WTC11 (cell line): Measurements from ENCODE around the gene KRT9. TPM values are rescaled to one million over a fixed set of nuclear protein-coding genes. Genes with fewer than 3 reads are reported as not detected.

Experiments
- ATAC-seq: fragments of 200-7000 bp; cut with Tn5 transposase; 2 replicates; pipeline ENCODE4 v1.10.0; 2021; ENCODE audit warnings: mild to moderate bottlenecking, moderate library complexity
- CTCF ChIA-PET: fragments of 300-600 bp; sonication (Branson Sonifier 250); formaldehyde crosslinking; loops from one replicate; lab custom pipeline; 2021; ENCODE audit warnings: antibody characterized with exemption; lab: Charles Lee
- POLR2A ChIA-PET: fragments of 350-600 bp; sonication (Branson Sonifier 250); formaldehyde crosslinking; loops from one replicate; lab custom pipeline; 2021; ENCODE audit warnings: antibody characterized with exemption; lab: Charles Lee
- DNase-seq: peaks from one replicate; pipeline ENCODE4 v3.0.0; 2021; ENCODE audit warnings: low spot score
- H3K27ac Mint-ChIP-seq: 2 replicates; pipeline ENCODE4 v1.8.0; 2021; ENCODE audit warnings: mixed read lengths
- H3K27me3 Mint-ChIP-seq: 2 replicates; pipeline ENCODE4 v1.8.0; 2021; ENCODE audit warnings: low read depth, mild to moderate bottlenecking, moderate library complexity, mixed read lengths
- H3K36me3 Mint-ChIP-seq: 2 replicates; pipeline ENCODE4 v1.8.0; 2021; ENCODE audit warnings: mixed read lengths
- H3K4me1 Mint-ChIP-seq: 2 replicates; pipeline ENCODE4 v1.8.0; 2022; ENCODE audit warnings: mixed read lengths
- H3K4me3 Mint-ChIP-seq: 2 replicates; pipeline ENCODE4 v1.8.0; 2021; ENCODE audit warnings: mild to moderate bottlenecking, moderate library complexity, mixed read lengths
- H3K9me3 Mint-ChIP-seq: 2 replicates; pipeline ENCODE4 v1.8.0; 2021; ENCODE audit warnings: mixed read lengths
- CREB1 ChIP-seq: sonication (generic); formaldehyde crosslinking; IDR thresholded peaks from 2 replicates; pipeline ENCODE4 v1.8.0; 2023; ENCODE audit warnings: mild to moderate bottlenecking, missing genetic modification reagents
- ETV6 ChIP-seq: sonication (generic); formaldehyde crosslinking; IDR thresholded peaks from 2 replicates; pipeline ENCODE4 v1.8.1; 2022; ENCODE audit warnings: mild to moderate bottlenecking, missing genetic modification reagents
- GABPB1 ChIP-seq: sonication (generic); formaldehyde crosslinking; IDR thresholded peaks from 2 replicates; pipeline ENCODE4 v1.8.1; 2023; ENCODE audit warnings: mild to moderate bottlenecking, missing genetic modification reagents
- HMGA2 ChIP-seq: fragments of 250-450 bp; sonication (Bioruptor Pico); IDR thresholded peaks from 2 replicates; pipeline ENCODE4 v1.4.0; 2021; ENCODE audit warnings: mild to moderate bottlenecking, moderate library complexity
- IRF2 ChIP-seq: sonication (generic); formaldehyde crosslinking; IDR thresholded peaks from 2 replicates; pipeline ENCODE4 v1.8.0; 2022; ENCODE audit warnings: low read depth, missing genetic modification reagents, borderline replicate concordance
- NFE2L1 ChIP-seq: sonication (generic); formaldehyde crosslinking; IDR thresholded peaks from 2 replicates; pipeline ENCODE4 v1.8.1; 2023; ENCODE audit warnings: missing genetic modification reagents
- OVOL2 ChIP-seq: fragments of 250-450 bp; sonication (Bioruptor Pico); IDR thresholded peaks from 2 replicates; pipeline ENCODE4 v1.9.0; 2021; ENCODE audit warnings: mild to moderate bottlenecking, borderline replicate concordance
- RORB ChIP-seq: fragments of 250-450 bp; sonication (Bioruptor Pico); IDR thresholded peaks from 2 replicates; pipeline ENCODE4 v1.9.0; 2021; ENCODE audit warnings: mild to moderate bottlenecking
- SOX15 ChIP-seq: fragments of 250-450 bp; sonication (Bioruptor Pico); IDR thresholded peaks from 2 replicates; pipeline ENCODE4 v1.9.0; 2021; ENCODE audit warnings: mild to moderate bottlenecking
- TEAD1 ChIP-seq: sonication (generic); formaldehyde crosslinking; IDR thresholded peaks from 2 replicates; pipeline ENCODE4 v1.8.0; 2022; ENCODE audit warnings: mild to moderate bottlenecking, missing genetic modification reagents
- TEAD4 ChIP-seq: sonication (generic); formaldehyde crosslinking; IDR thresholded peaks from 2 replicates; pipeline ENCODE4 v1.8.0; 2022; ENCODE audit warnings: mild to moderate bottlenecking, missing genetic modification reagents
- ZBTB21 ChIP-seq: sonication (generic); formaldehyde crosslinking; IDR thresholded peaks from 2 replicates; pipeline ENCODE4 v1.8.1; 2023; ENCODE audit warnings: mild to moderate bottlenecking, missing genetic modification reagents, borderline replicate concordance
- ZNF121 ChIP-seq: sonication (generic); formaldehyde crosslinking; IDR thresholded peaks from 2 replicates; pipeline ENCODE4 v1.8.0; 2023; ENCODE audit warnings: missing genetic modification reagents
- ZNF232 ChIP-seq: sonication (generic); formaldehyde crosslinking; IDR thresholded peaks from 2 replicates; pipeline ENCODE4 v1.8.0; 2022; ENCODE audit warnings: mild to moderate bottlenecking, missing genetic modification reagents
- ZNF317 ChIP-seq: sonication (generic); formaldehyde crosslinking; IDR thresholded peaks from 2 replicates; pipeline ENCODE4 v1.8.1; 2023; ENCODE audit warnings: low read depth, mild to moderate bottlenecking, moderate library complexity, missing genetic modification reagents, borderline replicate concordance
- total RNA-seq: library from RNA; stranded (reverse); gene quantifications from 3 replicates; pipeline ENCODE4 v1.2.3, GENCODE V29; 2021
- TF ChIP-seq, protein P1 (sequence below): sonication (generic); formaldehyde crosslinking; IDR thresholded peaks from 2 replicates; pipeline ENCODE4 v1.8.0; 2022; ENCODE audit warnings: mild to moderate bottlenecking, missing genetic modification reagents
- TF ChIP-seq, protein P2 (sequence below): sonication (generic); formaldehyde crosslinking; IDR thresholded peaks from 2 replicates; pipeline ENCODE4 v1.8.1; 2022; ENCODE audit warnings: missing genetic modification reagents, borderline replicate concordance
- TF ChIP-seq, protein P3 (sequence below): sonication (generic); formaldehyde crosslinking; IDR thresholded peaks from 2 replicates; pipeline ENCODE4 v1.8.1; 2023; ENCODE audit warnings: mild to moderate bottlenecking, moderate library complexity, missing genetic modification reagents
- TF ChIP-seq, protein P4 (sequence below): sonication (generic); formaldehyde crosslinking; conservative IDR thresholded peaks from 2 replicates; pipeline ENCODE4 v1.8.1; 2023; ENCODE audit warnings: mild to moderate bottlenecking, low read depth, missing genetic modification reagents, moderate library complexity
- TF ChIP-seq, protein P5 (sequence below): sonication (generic); formaldehyde crosslinking; IDR thresholded peaks from 2 replicates; pipeline ENCODE4 v1.8.0; 2022; ENCODE audit warnings: mild to moderate bottlenecking, missing genetic modification reagents
- TF ChIP-seq, protein P6 (sequence below): sonication (generic); formaldehyde crosslinking; IDR thresholded peaks from 2 replicates; pipeline ENCODE4 v1.8.1; 2023; ENCODE audit warnings: mild to moderate bottlenecking, missing genetic modification reagents
- TF ChIP-seq, protein P7 (sequence below): sonication (generic); formaldehyde crosslinking; IDR thresholded peaks from 2 replicates; pipeline ENCODE4 v1.8.1; 2023; ENCODE audit warnings: mild to moderate bottlenecking, missing genetic modification reagents
- TF ChIP-seq, protein P8 (sequence below): sonication (generic); formaldehyde crosslinking; IDR thresholded peaks from 2 replicates; pipeline ENCODE4 v1.8.1; 2022; ENCODE audit warnings: low read depth, mild to moderate bottlenecking, moderate library complexity, missing genetic modification reagents, borderline replicate concordance

Gene KRT9
- total RNA-seq, 1 experiment from 2014 or later, result not detected

DNA sequence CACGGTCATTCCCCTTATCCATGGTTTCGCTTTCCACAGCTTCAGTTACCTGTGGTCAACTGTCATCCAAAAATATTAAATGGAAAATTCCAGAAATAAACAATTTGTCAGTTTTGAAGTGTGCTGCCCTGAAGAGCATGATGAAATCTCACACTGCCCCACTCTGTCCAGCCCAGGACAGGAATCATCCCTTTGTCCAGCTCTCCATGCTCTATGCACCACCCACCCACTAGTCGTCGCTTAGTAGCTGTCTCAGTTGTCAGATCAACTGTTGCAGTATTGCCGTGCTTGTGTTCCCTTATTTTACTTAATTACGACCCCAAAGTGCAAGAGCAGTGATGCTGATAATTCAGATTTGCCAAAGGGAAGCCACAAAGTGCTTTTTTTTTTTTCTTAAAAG is 10.3 kb downstream of the KRT9 start:
- no peaks in the 10 kb centered on the region for H3K36me3 Mint-ChIP-seq
- CTCF ChIA-PET, result interaction anchor here (0.6 to 7.0 kb wide), 4 partner anchors 12 to 104 kb away, joined by 3 to 77 read pairs (median 12); no protein-coding TSS in a partner anchor

DNA sequence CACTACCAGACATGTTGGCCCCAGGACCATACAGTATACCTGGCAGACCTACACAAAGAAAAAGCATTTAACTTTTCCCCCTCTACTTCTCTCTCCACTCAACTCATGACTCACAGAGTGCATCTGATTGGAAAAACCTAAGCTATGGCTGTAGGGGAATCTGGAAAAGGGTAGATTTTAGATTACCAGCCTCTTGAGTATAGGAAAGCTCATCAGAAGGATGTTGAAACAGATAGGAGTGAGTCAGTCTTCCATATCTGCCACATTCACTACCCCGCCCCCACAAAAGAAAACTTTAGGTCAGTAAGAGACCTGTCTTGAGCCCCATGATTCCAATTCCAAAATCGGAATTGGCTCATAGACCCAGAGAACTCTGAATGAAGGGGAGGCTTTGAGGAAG is 12.3 kb downstream of the KRT9 start:
- ATAC-seq, result no peak
- Mint-ChIP-seq H3K9me3 (no peaks in the 10 kb centered on the region), H3K27me3 (no peaks in the 10 kb centered on the region; the same call in 1 of the 2 replicates), H3K4me1 (peaks cover under 1% of the 10 kb centered on the region; the same call in 1 of the 2 replicates), H3K27ac (no peak overlapping the region), H3K36me3 (no peaks in the 10 kb centered on the region), H3K4me3 (no peak overlapping the region)
- ChIA-PET CTCF (interaction anchor here (1.0 to 7.0 kb wide), 6 partner anchors 10 to 137 kb away, joined by 3 to 77 read pairs (median 12); no protein-coding TSS in a partner anchor), POLR2A (no interaction called here)
- DNase-seq, result no peak
- no peak for TF ChIP-seq SOX15 (CRISPR knock-in tag)
- TF ChIP-seq GABPB1 (CRISPR knock-in tag), result no peak
- no peak for TF ChIP-seq ZNF121 (CRISPR knock-in tag)
- TF ChIP-seq, protein P1, sequence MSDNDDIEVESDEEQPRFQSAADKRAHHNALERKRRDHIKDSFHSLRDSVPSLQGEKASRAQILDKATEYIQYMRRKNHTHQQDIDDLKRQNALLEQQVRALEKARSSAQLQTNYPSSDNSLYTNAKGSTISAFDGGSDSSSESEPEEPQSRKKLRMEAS (CRISPR knock-in tag), result no peak
- TF ChIP-seq, protein P2, sequence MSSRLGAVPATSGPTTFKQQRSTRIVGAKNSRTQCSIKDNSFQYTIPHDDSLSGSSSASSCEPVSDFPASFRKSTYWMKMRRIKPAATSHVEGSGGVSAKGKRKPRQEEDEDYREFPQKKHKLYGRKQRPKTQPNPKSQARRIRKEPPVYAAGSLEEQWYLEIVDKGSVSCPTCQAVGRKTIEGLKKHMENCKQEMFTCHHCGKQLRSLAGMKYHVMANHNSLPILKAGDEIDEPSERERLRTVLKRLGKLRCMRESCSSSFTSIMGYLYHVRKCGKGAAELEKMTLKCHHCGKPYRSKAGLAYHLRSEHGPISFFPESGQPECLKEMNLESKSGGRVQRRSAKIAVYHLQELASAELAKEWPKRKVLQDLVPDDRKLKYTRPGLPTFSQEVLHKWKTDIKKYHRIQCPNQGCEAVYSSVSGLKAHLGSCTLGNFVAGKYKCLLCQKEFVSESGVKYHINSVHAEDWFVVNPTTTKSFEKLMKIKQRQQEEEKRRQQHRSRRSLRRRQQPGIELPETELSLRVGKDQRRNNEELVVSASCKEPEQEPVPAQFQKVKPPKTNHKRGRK (CRISPR knock-in tag), result no peak
- no peak for TF ChIP-seq IRF2 (CRISPR knock-in tag)
- TF ChIP-seq OVOL2 (CRISPR knock-in tag), result no peak
- TF ChIP-seq, protein P3, sequence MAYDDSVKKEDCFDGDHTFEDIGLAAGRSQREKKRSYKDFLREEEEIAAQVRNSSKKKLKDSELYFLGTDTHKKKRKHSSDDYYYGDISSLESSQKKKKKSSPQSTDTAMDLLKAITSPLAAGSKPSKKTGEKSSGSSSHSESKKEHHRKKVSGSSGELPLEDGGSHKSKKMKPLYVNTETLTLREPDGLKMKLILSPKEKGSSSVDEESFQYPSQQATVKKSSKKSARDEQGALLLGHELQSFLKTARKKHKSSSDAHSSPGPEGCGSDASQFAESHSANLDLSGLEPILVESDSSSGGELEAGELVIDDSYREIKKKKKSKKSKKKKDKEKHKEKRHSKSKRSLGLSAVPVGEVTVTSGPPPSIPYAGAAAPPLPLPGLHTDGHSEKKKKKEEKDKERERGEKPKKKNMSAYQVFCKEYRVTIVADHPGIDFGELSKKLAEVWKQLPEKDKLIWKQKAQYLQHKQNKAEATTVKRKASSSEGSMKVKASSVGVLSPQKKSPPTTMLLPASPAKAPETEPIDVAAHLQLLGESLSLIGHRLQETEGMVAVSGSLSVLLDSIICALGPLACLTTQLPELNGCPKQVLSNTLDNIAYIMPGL, result no peak

More for the DNA sequence above, 10.3 kb downstream of the KRT9 start:
- Mint-ChIP-seq H3K4me1 (no peaks in the 10 kb centered on the region), H3K9me3 (no peaks in the 10 kb centered on the region), H3K27me3 (no peaks in the 10 kb centered on the region; the same call in 1 of the 2 replicates), H3K4me3 (no peak overlapping the region), H3K27ac (no peak overlapping the region)
- POLR2A ChIA-PET, result interaction anchor here (0.6 kb wide), 1 partner anchor 105 kb away, joined by 9 read pairs; no protein-coding TSS in a partner anchor
- DNase-seq (no peak), ATAC-seq (no peak)
- TF ChIP-seq, protein P4, sequence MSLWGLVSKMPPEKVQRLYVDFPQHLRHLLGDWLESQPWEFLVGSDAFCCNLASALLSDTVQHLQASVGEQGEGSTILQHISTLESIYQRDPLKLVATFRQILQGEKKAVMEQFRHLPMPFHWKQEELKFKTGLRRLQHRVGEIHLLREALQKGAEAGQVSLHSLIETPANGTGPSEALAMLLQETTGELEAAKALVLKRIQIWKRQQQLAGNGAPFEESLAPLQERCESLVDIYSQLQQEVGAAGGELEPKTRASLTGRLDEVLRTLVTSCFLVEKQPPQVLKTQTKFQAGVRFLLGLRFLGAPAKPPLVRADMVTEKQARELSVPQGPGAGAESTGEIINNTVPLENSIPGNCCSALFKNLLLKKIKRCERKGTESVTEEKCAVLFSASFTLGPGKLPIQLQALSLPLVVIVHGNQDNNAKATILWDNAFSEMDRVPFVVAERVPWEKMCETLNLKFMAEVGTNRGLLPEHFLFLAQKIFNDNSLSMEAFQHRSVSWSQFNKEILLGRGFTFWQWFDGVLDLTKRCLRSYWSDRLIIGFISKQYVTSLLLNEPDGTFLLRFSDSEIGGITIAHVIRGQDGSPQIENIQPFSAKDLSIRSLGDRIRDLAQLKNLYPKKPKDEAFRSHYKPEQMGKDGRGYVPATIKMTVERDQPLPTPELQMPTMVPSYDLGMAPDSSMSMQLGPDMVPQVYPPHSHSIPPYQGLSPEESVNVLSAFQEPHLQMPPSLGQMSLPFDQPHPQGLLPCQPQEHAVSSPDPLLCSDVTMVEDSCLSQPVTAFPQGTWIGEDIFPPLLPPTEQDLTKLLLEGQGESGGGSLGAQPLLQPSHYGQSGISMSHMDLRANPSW (CRISPR knock-in tag), result no peak
- TF ChIP-seq NFE2L1 (no peak), ZNF317 (CRISPR knock-in tag) (no peak), ZNF232 (CRISPR knock-in tag) (no peak), HMGA2 (CRISPR knock-in tag) (no peak), TEAD1 (CRISPR knock-in tag) (no peak), ZBTB21 (no peak), TEAD4 (CRISPR knock-in tag) (no peak), CREB1 (CRISPR knock-in tag) (no peak), RORB (CRISPR knock-in tag) (no peak), ETV6 (CRISPR knock-in tag) (no peak)
- TF ChIP-seq, protein P5, sequence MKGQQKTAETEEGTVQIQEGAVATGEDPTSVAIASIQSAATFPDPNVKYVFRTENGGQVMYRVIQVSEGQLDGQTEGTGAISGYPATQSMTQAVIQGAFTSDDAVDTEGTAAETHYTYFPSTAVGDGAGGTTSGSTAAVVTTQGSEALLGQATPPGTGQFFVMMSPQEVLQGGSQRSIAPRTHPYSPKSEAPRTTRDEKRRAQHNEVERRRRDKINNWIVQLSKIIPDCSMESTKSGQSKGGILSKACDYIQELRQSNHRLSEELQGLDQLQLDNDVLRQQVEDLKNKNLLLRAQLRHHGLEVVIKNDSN (CRISPR knock-in tag), result no peak
- TF ChIP-seq, protein P6, sequence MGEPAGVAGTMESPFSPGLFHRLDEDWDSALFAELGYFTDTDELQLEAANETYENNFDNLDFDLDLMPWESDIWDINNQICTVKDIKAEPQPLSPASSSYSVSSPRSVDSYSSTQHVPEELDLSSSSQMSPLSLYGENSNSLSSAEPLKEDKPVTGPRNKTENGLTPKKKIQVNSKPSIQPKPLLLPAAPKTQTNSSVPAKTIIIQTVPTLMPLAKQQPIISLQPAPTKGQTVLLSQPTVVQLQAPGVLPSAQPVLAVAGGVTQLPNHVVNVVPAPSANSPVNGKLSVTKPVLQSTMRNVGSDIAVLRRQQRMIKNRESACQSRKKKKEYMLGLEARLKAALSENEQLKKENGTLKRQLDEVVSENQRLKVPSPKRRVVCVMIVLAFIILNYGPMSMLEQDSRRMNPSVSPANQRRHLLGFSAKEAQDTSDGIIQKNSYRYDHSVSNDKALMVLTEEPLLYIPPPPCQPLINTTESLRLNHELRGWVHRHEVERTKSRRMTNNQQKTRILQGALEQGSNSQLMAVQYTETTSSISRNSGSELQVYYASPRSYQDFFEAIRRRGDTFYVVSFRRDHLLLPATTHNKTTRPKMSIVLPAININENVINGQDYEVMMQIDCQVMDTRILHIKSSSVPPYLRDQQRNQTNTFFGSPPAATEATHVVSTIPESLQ, result no peak
- TF ChIP-seq, protein P7, sequence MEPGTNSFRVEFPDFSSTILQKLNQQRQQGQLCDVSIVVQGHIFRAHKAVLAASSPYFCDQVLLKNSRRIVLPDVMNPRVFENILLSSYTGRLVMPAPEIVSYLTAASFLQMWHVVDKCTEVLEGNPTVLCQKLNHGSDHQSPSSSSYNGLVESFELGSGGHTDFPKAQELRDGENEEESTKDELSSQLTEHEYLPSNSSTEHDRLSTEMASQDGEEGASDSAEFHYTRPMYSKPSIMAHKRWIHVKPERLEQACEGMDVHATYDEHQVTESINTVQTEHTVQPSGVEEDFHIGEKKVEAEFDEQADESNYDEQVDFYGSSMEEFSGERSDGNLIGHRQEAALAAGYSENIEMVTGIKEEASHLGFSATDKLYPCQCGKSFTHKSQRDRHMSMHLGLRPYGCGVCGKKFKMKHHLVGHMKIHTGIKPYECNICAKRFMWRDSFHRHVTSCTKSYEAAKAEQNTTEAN (CRISPR knock-in tag), result no peak
- TF ChIP-seq, protein P8, sequence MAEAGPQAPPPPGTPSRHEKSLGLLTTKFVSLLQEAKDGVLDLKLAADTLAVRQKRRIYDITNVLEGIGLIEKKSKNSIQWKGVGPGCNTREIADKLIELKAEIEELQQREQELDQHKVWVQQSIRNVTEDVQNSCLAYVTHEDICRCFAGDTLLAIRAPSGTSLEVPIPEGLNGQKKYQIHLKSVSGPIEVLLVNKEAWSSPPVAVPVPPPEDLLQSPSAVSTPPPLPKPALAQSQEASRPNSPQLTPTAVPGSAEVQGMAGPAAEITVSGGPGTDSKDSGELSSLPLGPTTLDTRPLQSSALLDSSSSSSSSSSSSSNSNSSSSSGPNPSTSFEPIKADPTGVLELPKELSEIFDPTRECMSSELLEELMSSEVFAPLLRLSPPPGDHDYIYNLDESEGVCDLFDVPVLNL (CRISPR knock-in tag), result no peak
